HEK293 (cell line): ENCODE measurements around the gene SLC35B3.
A peak's percentile ranks its signal among the peaks of the same experiment; 100 is the strongest.

Experiments used
- CTCF ChIA-PET: fragments of 350-600 bp; formaldehyde crosslinking; extraction: SDS; loops from one replicate; lab custom pipeline; 2021; ENCODE audit warnings: antibody characterized with exemption; lab: Yijun Ruan, JAX
- POLR2A ChIA-PET: fragments of 300-600 bp; formaldehyde crosslinking; extraction: SDS; loops from one replicate; lab custom pipeline; 2020; ENCODE audit warnings: antibody characterized with exemption, inconsistent platforms; lab: Yijun Ruan, JAX
- H3K27ac ChIP-seq: fragments of 200-500 bp; sonication (Bioruptor generic); 2 replicates; pipeline ENCODE4 v1.5.1; 2014; ENCODE audit warnings: low read depth, low read length, control low read depth, inconsistent platforms; ENCODE audit errors: extremely low read depth
- H3K36me3 ChIP-seq, 2 experiments: fragments of 200-500 bp in 1 of 2; sonication (Bioruptor generic) in 1 of 2; 1 replicate in 1 of 2; 2 replicates in 1 of 2; pipeline ENCODE4 v1.5.1; 2014 to 2017; ENCODE audit warnings: inconsistent platforms in 2 of 2, low read length in 2 of 2; ENCODE audit not compliant: control insufficient read depth in 2 of 2, insufficient read depth in 1 of 2
- H3K4me1 ChIP-seq: fragments of 200-500 bp; sonication (Bioruptor generic); 2 replicates; pipeline ENCODE4 v1.5.1; 2014; ENCODE audit warnings: mild to moderate bottlenecking, low read length, inconsistent platforms; ENCODE audit not compliant: control insufficient read depth, insufficient read depth
- H3K4me3 ChIP-seq: 2 replicates; pipeline ENCODE4 v1.5.1; 2011; ENCODE audit warnings: low read depth, mild to moderate bottlenecking, control low read depth, low read length, moderate library complexity
- H3K9me3 ChIP-seq: fragments of 200-500 bp; sonication (Bioruptor generic); 2 replicates; pipeline ENCODE4 v1.5.1; 2014; ENCODE audit warnings: low read depth, low read length, inconsistent platforms; ENCODE audit not compliant: control insufficient read depth, insufficient read depth
- GFI1B ChIP-seq: fragments of 450-650 bp; formaldehyde crosslinking; IDR thresholded peaks from 2 replicates; pipeline ENCODE4 v1.5.1; 2016; ENCODE audit warnings: missing biosample characterization, missing genetic modification characterization
- HIC1 ChIP-seq: fragments of 450-650 bp; formaldehyde crosslinking; IDR thresholded peaks from 2 replicates; pipeline ENCODE4 v1.5.1; 2016; ENCODE audit warnings: missing biosample characterization, missing genetic modification characterization
- RBAK ChIP-seq: fragments of 450-650 bp; formaldehyde crosslinking; IDR thresholded peaks from 2 replicates; pipeline ENCODE4 v1.5.1; 2016; ENCODE audit warnings: missing biosample characterization, missing genetic modification characterization
- SCRT1 ChIP-seq: fragments of 450-650 bp; formaldehyde crosslinking; IDR thresholded peaks from 2 replicates; pipeline ENCODE4 v1.5.1; 2016; ENCODE audit warnings: missing biosample characterization, missing genetic modification characterization, borderline replicate concordance
- TSHZ1 ChIP-seq: fragments of 450-650 bp; formaldehyde crosslinking; IDR thresholded peaks from 2 replicates; pipeline ENCODE4 v1.5.1; 2016; ENCODE audit warnings: missing biosample characterization, missing genetic modification characterization, borderline replicate concordance
- ZBTB21 ChIP-seq: fragments of 450-650 bp; formaldehyde crosslinking; IDR thresholded peaks from 2 replicates; pipeline ENCODE4 v1.5.1; 2017; ENCODE audit warnings: missing biosample characterization, missing genetic modification characterization
- ZBTB26 ChIP-seq: fragments of 450-650 bp; formaldehyde crosslinking; optimal IDR thresholded peaks from 2 replicates; pipeline ENCODE3; 2016; ENCODE audit warnings: missing biosample characterization, mild to moderate bottlenecking, missing genetic modification characterization
- ZBTB8A ChIP-seq: fragments of 450-650 bp; formaldehyde crosslinking; IDR thresholded peaks from 2 replicates; pipeline ENCODE4 v1.5.1; 2016; ENCODE audit warnings: missing biosample characterization, missing genetic modification characterization
- ZNF133 ChIP-seq: fragments of 450-650 bp; formaldehyde crosslinking; IDR thresholded peaks from 2 replicates; pipeline ENCODE4 v1.5.1; 2016; ENCODE audit warnings: missing biosample characterization, missing genetic modification characterization
- ZNF202 ChIP-seq: fragments of 450-650 bp; formaldehyde crosslinking; IDR thresholded peaks from 2 replicates; pipeline ENCODE4 v1.5.1; 2016; ENCODE audit warnings: missing biosample characterization, missing genetic modification characterization, borderline replicate concordance
- ZNF221 ChIP-seq: fragments of 450-650 bp; formaldehyde crosslinking; IDR thresholded peaks from 2 replicates; pipeline ENCODE4 v1.5.1; 2017; ENCODE audit warnings: missing biosample characterization, missing genetic modification characterization, borderline replicate concordance
- ZNF335 ChIP-seq: fragments of 450-650 bp; formaldehyde crosslinking; conservative IDR thresholded peaks from 2 replicates; pipeline ENCODE4 v1.5.1; 2016; ENCODE audit warnings: missing biosample characterization, missing genetic modification characterization
- ZNF514 ChIP-seq: fragments of 450-650 bp; formaldehyde crosslinking; IDR thresholded peaks from 2 replicates; pipeline ENCODE4 v1.5.1; 2016; ENCODE audit warnings: missing biosample characterization, missing genetic modification characterization
- ZNF529 ChIP-seq: fragments of 450-650 bp; formaldehyde crosslinking; IDR thresholded peaks from 2 replicates; pipeline ENCODE4 v1.5.1; 2017; ENCODE audit warnings: missing genetic modification characterization, missing biosample characterization; ENCODE audit not compliant: insufficient replicate concordance
- ZNF544 ChIP-seq: fragments of 450-650 bp; formaldehyde crosslinking; IDR thresholded peaks from 2 replicates; pipeline ENCODE4 v1.5.0; 2017; ENCODE audit warnings: missing biosample characterization, missing genetic modification characterization
- ZNF596 ChIP-seq: fragments of 450-650 bp; IDR thresholded peaks from 2 replicates; pipeline ENCODE4 v1.5.0; 2018; ENCODE audit warnings: missing biosample characterization, mild to moderate bottlenecking, missing genetic modification characterization, moderate library complexity
- ZNF629 ChIP-seq: fragments of 450-650 bp; formaldehyde crosslinking; IDR thresholded peaks from 2 replicates; pipeline ENCODE4 v1.5.1; 2017; ENCODE audit warnings: missing biosample characterization, missing genetic modification characterization
- ZNF645 ChIP-seq: fragments of 450-650 bp; formaldehyde crosslinking; IDR thresholded peaks from 2 replicates; pipeline ENCODE4; 2016; ENCODE audit warnings: missing biosample characterization, missing genetic modification characterization
- ZNF660 ChIP-seq: fragments of 450-650 bp; IDR thresholded peaks from 2 replicates; pipeline ENCODE4 v1.5.1; 2018; ENCODE audit warnings: missing biosample characterization, mild to moderate bottlenecking, missing genetic modification characterization
- ZNF776 ChIP-seq: fragments of 450-650 bp; formaldehyde crosslinking; IDR thresholded peaks from 2 replicates; pipeline ENCODE4 v1.5.0; 2017; ENCODE audit warnings: missing biosample characterization, missing genetic modification characterization, borderline replicate concordance
- ZNF777 ChIP-seq: fragments of 450-650 bp; formaldehyde crosslinking; IDR thresholded peaks from 2 replicates; pipeline ENCODE4 v1.5.1; 2017; ENCODE audit warnings: missing biosample characterization, missing genetic modification characterization, borderline replicate concordance
- ZNF785 ChIP-seq: fragments of 450-650 bp; formaldehyde crosslinking; IDR thresholded peaks from 2 replicates; pipeline ENCODE4 v1.5.1; 2016; ENCODE audit warnings: missing biosample characterization, missing genetic modification characterization
- ZNF791 ChIP-seq: fragments of 450-650 bp; formaldehyde crosslinking; IDR thresholded peaks from 2 replicates; pipeline ENCODE4 v1.5.1; 2016; ENCODE audit warnings: missing biosample characterization, missing genetic modification characterization
- TF ChIP-seq, protein P1 (sequence below): fragments of 450-650 bp; formaldehyde crosslinking; IDR thresholded peaks from 2 replicates; pipeline ENCODE4 v1.5.1; 2016; ENCODE audit warnings: missing biosample characterization, missing genetic modification characterization, borderline replicate concordance

SLC35B3 gene

DNA sequence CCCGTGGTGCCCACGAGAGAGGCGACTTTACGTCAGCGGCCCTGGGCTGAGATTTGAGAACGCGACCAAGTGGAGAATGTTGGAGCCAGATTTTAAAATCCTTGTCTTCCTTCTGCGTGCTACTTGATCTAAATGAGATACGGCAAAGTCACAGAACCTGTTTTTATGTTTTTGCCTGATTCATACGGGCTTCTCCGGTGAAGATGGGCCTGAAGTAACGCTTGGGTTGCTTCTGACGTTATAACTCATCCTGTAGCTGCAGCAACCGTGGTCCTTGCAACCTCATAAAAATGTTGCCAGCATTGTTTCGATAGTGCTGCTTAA lies 462 bp upstream of the SLC35B3 start:
- Histone ChIP-seq H3K27ac (peak overlapping the region; percentile 63; the same call in 1 of the 2 replicates), H3K4me3 (peak overlapping the region; percentile 79), H3K36me3 (peaks cover 2 to 6% of the 10 kb centered on the region in 2 experiments; a peak in 2 of 3 replicates), H3K4me1 (0 out of 2 replicates have a peak, but pooled peaks cover 3% of the 10 kb centered on the region), H3K9me3 (no peaks in the 10 kb centered on the region)
- ChIA-PET CTCF (interaction anchor here (0.7 kb wide), 1 partner anchor 115 kb away, joined by 3 read pairs; no protein-coding TSS in a partner anchor), POLR2A (interaction anchor here (0.6 to 1.5 kb wide), 2 partner anchors 15 to 334 kb away, joined by 4 to 5 read pairs; partner anchors contain the start of gene EEF1E1)
- TF ChIP-seq ZNF544 (tag by site-specific recombination) = no peak
- TF ChIP-seq ZNF645 (tag by site-specific recombination) = no peak
- TF ChIP-seq ZNF777 = 0 out of 2 replicates have a peak, but pooled peaks have one; percentile 35
- TF ChIP-seq ZBTB21 = peak; percentile 41; the same call in 1 of the 2 replicates
- TF ChIP-seq ZNF221 (tag by site-specific recombination) = no peak
- TF ChIP-seq GFI1B = peak; percentile 84
- TF ChIP-seq RBAK (tag by site-specific recombination) = no peak
- 0 out of 2 replicates have a peak, but pooled peaks have one; percentile 16 for TF ChIP-seq ZNF133 (tag by site-specific recombination)
- TF ChIP-seq SCRT1 (tag by site-specific recombination) = no peak
- 0 out of 2 replicates have a peak, but pooled peaks have one; percentile 33 for TF ChIP-seq ZNF629 (tag by site-specific recombination)
- no peak; the same call in none of the 2 replicates for TF ChIP-seq HIC1 (tag by site-specific recombination)
- TF ChIP-seq ZNF785 (tag by site-specific recombination) = no peak
- no peak for TF ChIP-seq ZNF529 (tag by site-specific recombination)
- 0 out of 2 replicates have a peak, but pooled peaks have one; percentile 14 for TF ChIP-seq ZNF660 (tag by site-specific recombination)
- TF ChIP-seq ZNF596 = peak; percentile 15; the same call in 1 of the 2 replicates
- TF ChIP-seq ZNF335 (tag by site-specific recombination) = no peak
- no peak for TF ChIP-seq ZNF514
- no peak for TF ChIP-seq ZBTB26
- no peak for TF ChIP-seq ZNF202 (tag by site-specific recombination)
- no peak for TF ChIP-seq TSHZ1 (tag by site-specific recombination)
- TF ChIP-seq, protein P1, sequence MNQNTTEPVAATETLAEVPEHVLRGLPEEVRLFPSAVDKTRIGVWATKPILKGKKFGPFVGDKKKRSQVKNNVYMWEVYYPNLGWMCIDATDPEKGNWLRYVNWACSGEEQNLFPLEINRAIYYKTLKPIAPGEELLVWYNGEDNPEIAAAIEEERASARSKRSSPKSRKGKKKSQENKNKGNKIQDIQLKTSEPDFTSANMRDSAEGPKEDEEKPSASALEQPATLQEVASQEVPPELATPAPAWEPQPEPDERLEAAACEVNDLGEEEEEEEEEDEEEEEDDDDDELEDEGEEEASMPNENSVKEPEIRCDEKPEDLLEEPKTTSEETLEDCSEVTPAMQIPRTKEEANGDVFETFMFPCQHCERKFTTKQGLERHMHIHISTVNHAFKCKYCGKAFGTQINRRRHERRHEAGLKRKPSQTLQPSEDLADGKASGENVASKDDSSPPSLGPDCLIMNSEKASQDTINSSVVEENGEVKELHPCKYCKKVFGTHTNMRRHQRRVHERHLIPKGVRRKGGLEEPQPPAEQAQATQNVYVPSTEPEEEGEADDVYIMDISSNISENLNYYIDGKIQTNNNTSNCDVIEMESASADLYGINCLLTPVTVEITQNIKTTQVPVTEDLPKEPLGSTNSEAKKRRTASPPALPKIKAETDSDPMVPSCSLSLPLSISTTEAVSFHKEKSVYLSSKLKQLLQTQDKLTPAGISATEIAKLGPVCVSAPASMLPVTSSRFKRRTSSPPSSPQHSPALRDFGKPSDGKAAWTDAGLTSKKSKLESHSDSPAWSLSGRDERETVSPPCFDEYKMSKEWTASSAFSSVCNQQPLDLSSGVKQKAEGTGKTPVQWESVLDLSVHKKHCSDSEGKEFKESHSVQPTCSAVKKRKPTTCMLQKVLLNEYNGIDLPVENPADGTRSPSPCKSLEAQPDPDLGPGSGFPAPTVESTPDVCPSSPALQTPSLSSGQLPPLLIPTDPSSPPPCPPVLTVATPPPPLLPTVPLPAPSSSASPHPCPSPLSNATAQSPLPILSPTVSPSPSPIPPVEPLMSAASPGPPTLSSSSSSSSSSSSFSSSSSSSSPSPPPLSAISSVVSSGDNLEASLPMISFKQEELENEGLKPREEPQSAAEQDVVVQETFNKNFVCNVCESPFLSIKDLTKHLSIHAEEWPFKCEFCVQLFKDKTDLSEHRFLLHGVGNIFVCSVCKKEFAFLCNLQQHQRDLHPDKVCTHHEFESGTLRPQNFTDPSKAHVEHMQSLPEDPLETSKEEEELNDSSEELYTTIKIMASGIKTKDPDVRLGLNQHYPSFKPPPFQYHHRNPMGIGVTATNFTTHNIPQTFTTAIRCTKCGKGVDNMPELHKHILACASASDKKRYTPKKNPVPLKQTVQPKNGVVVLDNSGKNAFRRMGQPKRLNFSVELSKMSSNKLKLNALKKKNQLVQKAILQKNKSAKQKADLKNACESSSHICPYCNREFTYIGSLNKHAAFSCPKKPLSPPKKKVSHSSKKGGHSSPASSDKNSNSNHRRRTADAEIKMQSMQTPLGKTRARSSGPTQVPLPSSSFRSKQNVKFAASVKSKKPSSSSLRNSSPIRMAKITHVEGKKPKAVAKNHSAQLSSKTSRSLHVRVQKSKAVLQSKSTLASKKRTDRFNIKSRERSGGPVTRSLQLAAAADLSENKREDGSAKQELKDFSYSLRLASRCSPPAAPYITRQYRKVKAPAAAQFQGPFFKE (tag by site-specific recombination) = no peak
- TF ChIP-seq ZNF776 (tag by site-specific recombination) = no peak
- TF ChIP-seq ZBTB8A (tag by site-specific recombination) = peak; percentile 5; the same call in 1 of the 2 replicates
- no peak for TF ChIP-seq ZNF791
